ENCODE measurements around the gene SMG1. TPM values are rescaled to one million over a fixed set of nuclear protein-coding genes. Genes with fewer than 3 reads are reported as not detected.
"Not testable (repeated sequence)": the region's sequence is repeated elsewhere in the genome, so short reads cannot be mapped to it uniquely, and the experiment has no call there.

SMG1 gene
- total and polyA plus RNA-seq, 2 of the 13 experiments (the other 11 are each of a cell fraction or from before 2014, with no cell fraction given), result 48.7 to 53.7 TPM

DNA sequence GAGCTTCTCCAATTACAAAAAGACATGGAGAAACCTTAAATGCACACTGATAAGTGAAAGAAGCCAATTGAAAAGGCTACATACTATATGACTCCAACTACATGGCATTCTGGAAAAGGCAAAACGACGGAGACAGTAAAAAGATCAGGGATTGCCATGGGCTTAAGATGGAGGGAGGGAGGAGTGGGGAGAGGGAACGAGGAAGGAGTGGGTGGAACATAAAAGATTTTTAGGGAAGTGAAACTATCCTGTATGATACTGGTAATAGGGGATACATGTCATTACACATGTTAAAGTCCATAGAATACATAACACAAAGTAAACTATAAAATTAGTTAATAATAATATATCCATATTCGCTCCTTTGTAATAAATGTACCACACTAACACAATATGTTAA lies 48.9 kb downstream of the SMG1 start:
- H3K79me2 ChIP-seq (ENCODE audit: insufficient read depth, low read length); H3K4me3 ChIP-seq (replicated peaks in 1 of 3; ENCODE audit: insufficient read depth in 1 of 3, low read depth in 2 of 3, low read length in 3 of 3); H3K27ac ChIP-seq (ENCODE audit: extremely low read length, insufficient read depth, low read length); H3K9ac ChIP-seq (ENCODE audit: insufficient read depth, low read depth, low read length); H3K9me3 ChIP-seq (ENCODE audit: low read length); BruUV-seq (replicated peaks); CTCF ChIA-PET (ENCODE audit: low intra/inter-chr PET ratio, low total read pairs); H3K4me1 ChIP-seq (ENCODE audit: insufficient read depth, low read length); POLR2A ChIA-PET; ATAC-seq; H4K20me1 ChIP-seq (ENCODE audit: insufficient read depth, low read length); DNase-seq (ENCODE audit: low spot score); in situ Hi-C loops (cut with HindIII; ENCODE audit: extremely low pct_ligation_motif_present, low pct_unique_long_range_greater_than_20kb); FAIRE-seq; H3K4me2 ChIP-seq (ENCODE audit: low read depth, low read length); intact Hi-C loops (cut with micrococcal nuclease; ENCODE audit: unreplicated experiment); H3K27me3 ChIP-seq (ENCODE audit: control insufficient read depth in 1 of 2, insufficient read depth in 2 of 2, low read length in 2 of 2); H2AFZ ChIP-seq (ENCODE audit: low read length): not testable (repeated sequence)
- WGBS (ENCODE audit: low lambda C conversion rate), result 93% methylated on average over 4 of the region's 4 CpGs
- peaks cover 21 to 55% of the 10 kb centered on the region in 2 experiments for H3K36me3 ChIP-seq (replicated peaks in 1 of 2; ENCODE audit: control insufficient read depth in 1 of 2, insufficient read depth in 2 of 2, low read length in 2 of 2)
- peak; percentile 35 for TF ChIP-seq HNRNPK (IDR thresholded peaks at IDR 0.05; ENCODE audit: low read depth, low read length, poor library complexity, severe bottlenecking)

DNA sequence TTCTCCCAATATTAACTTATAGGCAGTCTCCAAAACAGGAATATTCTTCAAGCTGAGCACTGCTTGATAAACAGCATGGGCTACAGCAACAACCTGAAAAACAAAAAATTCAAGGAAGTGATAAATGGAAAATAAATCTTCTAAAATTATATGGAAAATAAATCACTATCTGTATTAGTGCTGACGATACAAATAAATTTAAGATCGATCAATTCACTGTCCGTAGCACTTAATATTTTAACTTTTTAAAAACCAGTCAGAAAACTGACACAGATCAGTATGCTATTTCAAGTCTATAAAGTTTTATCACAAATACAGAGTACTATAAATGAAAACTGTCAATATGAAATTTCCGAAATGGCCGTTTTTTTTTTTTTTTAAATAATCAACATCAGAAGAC lies 49.9 kb downstream of the SMG1 start:
- H3K4me1 ChIP-seq (ENCODE audit: insufficient read depth, low read length); POLR2A ChIA-PET; H3K27me3 ChIP-seq (ENCODE audit: control insufficient read depth in 1 of 2, insufficient read depth in 2 of 2, low read length in 2 of 2); ATAC-seq; FAIRE-seq; BruUV-seq (replicated peaks); H3K27ac ChIP-seq (ENCODE audit: extremely low read length, insufficient read depth, low read length); H3K9me3 ChIP-seq (ENCODE audit: low read length); in situ Hi-C loops (cut with HindIII; ENCODE audit: extremely low pct_ligation_motif_present, low pct_unique_long_range_greater_than_20kb); H3K9ac ChIP-seq (ENCODE audit: insufficient read depth, low read depth, low read length); H2AFZ ChIP-seq (ENCODE audit: low read length); H3K4me3 ChIP-seq (replicated peaks in 1 of 3; ENCODE audit: insufficient read depth in 1 of 3, low read depth in 2 of 3, low read length in 3 of 3); DNase-seq (ENCODE audit: low spot score); H3K4me2 ChIP-seq (ENCODE audit: low read depth, low read length); CTCF ChIA-PET (ENCODE audit: low intra/inter-chr PET ratio, low total read pairs); intact Hi-C loops (cut with micrococcal nuclease; ENCODE audit: unreplicated experiment); H3K79me2 ChIP-seq (ENCODE audit: insufficient read depth, low read length); H4K20me1 ChIP-seq (ENCODE audit: insufficient read depth, low read length): not testable (repeated sequence)
- WGBS (ENCODE audit: low lambda C conversion rate), result 96% methylated on average over 5 of the region's 5 CpGs
- H3K36me3 ChIP-seq (replicated peaks in 1 of 2; ENCODE audit: control insufficient read depth in 1 of 2, insufficient read depth in 2 of 2, low read length in 2 of 2), result peaks cover 19 to 49% of the 10 kb centered on the region in 2 experiments
- peak; percentile 62 to 85 for TF ChIP-seq MAFK (conservative IDR thresholded peaks at IDR 0.05 in 1 of 2, IDR thresholded peaks at IDR 0.05 in 1 of 2; ENCODE audit: low read length in 2 of 2)
- TF ChIP-seq MAFF (IDR thresholded peaks at IDR 0.05; ENCODE audit: low read depth, low read length), result peak; percentile 71

DNA sequence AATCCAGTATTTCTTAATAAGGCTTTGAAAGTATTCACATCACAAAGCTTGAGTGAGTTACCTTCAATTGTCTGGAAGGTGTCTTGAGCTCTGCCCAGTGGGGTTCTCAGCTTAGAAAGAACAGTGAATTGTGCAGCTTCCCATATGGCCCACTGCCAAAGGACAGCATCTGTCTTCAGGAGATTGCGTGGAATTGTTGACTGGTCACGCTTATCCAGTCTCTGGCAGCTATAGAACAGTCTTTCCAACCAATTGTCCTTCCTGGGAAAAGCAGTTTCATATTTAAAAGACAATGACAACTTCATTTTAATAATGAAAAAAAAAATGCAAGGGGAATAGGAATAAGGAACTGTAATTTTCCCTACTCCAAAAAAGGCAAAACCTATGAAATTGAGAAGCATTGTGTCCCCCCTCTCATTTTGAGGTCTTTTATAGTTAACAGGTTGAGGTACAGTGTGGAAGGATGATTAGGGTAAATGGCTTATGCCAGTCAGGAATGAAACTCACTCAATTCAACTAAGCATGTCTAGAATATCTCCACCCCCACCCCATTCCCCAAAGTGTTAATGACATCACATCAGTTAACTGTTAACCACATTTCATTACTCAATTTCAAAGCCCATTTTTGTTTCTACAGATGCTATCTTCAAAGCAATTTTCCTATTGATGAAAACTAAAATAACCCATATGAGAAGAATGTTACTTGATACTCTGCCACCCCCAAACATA lies 57.0 kb downstream of the SMG1 start:
- WGBS (ENCODE audit: low lambda C conversion rate), result 96% methylated on average over 2 of the region's 2 CpGs
- in situ Hi-C loops (cut with HindIII; ENCODE audit: extremely low pct_ligation_motif_present, low pct_unique_long_range_greater_than_20kb); H3K4me3 ChIP-seq (replicated peaks in 1 of 3; ENCODE audit: insufficient read depth in 1 of 3, low read depth in 2 of 3, low read length in 3 of 3); H2AFZ ChIP-seq (ENCODE audit: low read length); CTCF ChIA-PET (ENCODE audit: low intra/inter-chr PET ratio, low total read pairs); H3K9ac ChIP-seq (ENCODE audit: insufficient read depth, low read depth, low read length); DNase-seq (ENCODE audit: low spot score); H3K4me2 ChIP-seq (ENCODE audit: low read depth, low read length); FAIRE-seq; BruUV-seq (replicated peaks); H3K4me1 ChIP-seq (ENCODE audit: insufficient read depth, low read length); H3K27ac ChIP-seq (ENCODE audit: extremely low read length, insufficient read depth, low read length); intact Hi-C loops (cut with micrococcal nuclease; ENCODE audit: unreplicated experiment); H3K79me2 ChIP-seq (ENCODE audit: insufficient read depth, low read length); H4K20me1 ChIP-seq (ENCODE audit: insufficient read depth, low read length); H3K9me3 ChIP-seq (ENCODE audit: low read length); ATAC-seq; H3K27me3 ChIP-seq (ENCODE audit: control insufficient read depth in 1 of 2, insufficient read depth in 2 of 2, low read length in 2 of 2); POLR2A ChIA-PET: not testable (repeated sequence)
- peaks cover 17 to 51% of the 10 kb centered on the region in 2 experiments for H3K36me3 ChIP-seq (replicated peaks in 1 of 2; ENCODE audit: control insufficient read depth in 1 of 2, insufficient read depth in 2 of 2, low read length in 2 of 2)

DNA sequence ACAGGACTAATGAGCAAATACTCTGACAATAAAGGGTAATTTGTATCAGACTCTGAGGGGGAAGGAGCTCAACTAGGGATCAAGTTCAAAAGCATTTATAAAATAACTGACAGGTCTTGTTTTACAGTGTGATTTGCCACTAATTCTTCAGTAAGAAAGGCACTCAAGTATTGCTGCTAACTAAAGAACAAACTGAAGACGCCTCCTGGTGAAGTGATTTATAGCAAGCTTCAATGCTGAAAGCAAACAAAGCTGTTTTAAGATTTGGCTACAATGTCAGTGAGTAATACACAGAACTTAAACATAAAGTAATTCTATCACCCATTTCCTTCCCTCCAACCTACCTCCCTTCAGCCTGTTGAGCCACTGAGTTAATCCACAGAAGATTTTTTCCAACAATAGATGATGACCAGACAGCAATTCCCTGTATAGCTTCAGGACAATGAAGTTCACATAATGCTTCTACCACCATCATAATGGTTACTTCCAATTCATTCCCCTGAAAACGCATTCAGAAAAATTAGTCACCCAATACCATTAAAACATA lies 59.9 kb downstream of the SMG1 start:
- H3K27me3 ChIP-seq (ENCODE audit: control insufficient read depth in 1 of 2, insufficient read depth in 2 of 2, low read length in 2 of 2); FAIRE-seq; H4K20me1 ChIP-seq (ENCODE audit: insufficient read depth, low read length); DNase-seq (ENCODE audit: low spot score); CTCF ChIA-PET (ENCODE audit: low intra/inter-chr PET ratio, low total read pairs); intact Hi-C loops (cut with micrococcal nuclease; ENCODE audit: unreplicated experiment); in situ Hi-C loops (cut with HindIII; ENCODE audit: extremely low pct_ligation_motif_present, low pct_unique_long_range_greater_than_20kb); H3K4me3 ChIP-seq (replicated peaks in 1 of 3; ENCODE audit: insufficient read depth in 1 of 3, low read depth in 2 of 3, low read length in 3 of 3); BruUV-seq (replicated peaks); H2AFZ ChIP-seq (ENCODE audit: low read length); ATAC-seq; H3K4me2 ChIP-seq (ENCODE audit: low read depth, low read length); H3K9ac ChIP-seq (ENCODE audit: insufficient read depth, low read depth, low read length); H3K9me3 ChIP-seq (ENCODE audit: low read length); H3K27ac ChIP-seq (ENCODE audit: extremely low read length, insufficient read depth, low read length); H3K79me2 ChIP-seq (ENCODE audit: insufficient read depth, low read length): not testable (repeated sequence)
- peaks cover 20% of the 10 kb centered on the region for H3K4me1 ChIP-seq (ENCODE audit: insufficient read depth, low read length)
- H3K36me3 ChIP-seq (replicated peaks in 1 of 2; ENCODE audit: control insufficient read depth in 1 of 2, insufficient read depth in 2 of 2, low read length in 2 of 2), result peaks cover 13 to 40% of the 10 kb centered on the region in 2 experiments
- POLR2A ChIA-PET, result interaction anchor here (1.4 kb wide), 1 partner anchor 65 kb away, joined by 4 read pairs; no protein-coding TSS in a partner anchor
- 98% methylated on average over 2 of the region's 2 CpGs for WGBS (ENCODE audit: low lambda C conversion rate)
